Activated T-cell treated with anti-CD3 and anti-CD28 coated beads, Interleukin-2, amount 50 U/mL, for 48 hours (primary cell): ENCODE data around the gene OPCML.

Experiments
- DNase-seq, 2 experiments: peaks; one replicate each; pipeline ENCODE4 v3.0.0-alpha.2; 2020

OPCML gene

DNA sequence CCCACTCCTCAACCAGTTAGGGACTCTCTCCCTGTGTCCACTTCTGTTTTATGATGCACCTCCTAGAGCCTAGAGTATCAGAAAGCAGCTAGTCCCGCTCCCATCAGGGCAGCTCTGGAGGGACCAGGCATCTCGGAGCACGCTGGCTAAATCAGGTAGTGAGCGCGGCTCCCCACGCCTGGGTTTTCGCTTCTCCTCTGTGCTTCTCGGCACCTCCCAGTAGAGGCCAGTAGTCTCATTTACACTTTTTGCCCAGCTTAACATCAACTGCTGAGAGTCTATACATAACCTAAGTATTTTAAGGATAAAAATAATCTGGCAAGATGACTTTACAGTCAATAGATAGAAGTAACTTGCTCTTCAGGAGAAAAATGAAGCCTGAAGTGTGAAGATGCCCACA, 473.8 kb downstream of the OPCML start:
- DNase-seq = no peak

DNA sequence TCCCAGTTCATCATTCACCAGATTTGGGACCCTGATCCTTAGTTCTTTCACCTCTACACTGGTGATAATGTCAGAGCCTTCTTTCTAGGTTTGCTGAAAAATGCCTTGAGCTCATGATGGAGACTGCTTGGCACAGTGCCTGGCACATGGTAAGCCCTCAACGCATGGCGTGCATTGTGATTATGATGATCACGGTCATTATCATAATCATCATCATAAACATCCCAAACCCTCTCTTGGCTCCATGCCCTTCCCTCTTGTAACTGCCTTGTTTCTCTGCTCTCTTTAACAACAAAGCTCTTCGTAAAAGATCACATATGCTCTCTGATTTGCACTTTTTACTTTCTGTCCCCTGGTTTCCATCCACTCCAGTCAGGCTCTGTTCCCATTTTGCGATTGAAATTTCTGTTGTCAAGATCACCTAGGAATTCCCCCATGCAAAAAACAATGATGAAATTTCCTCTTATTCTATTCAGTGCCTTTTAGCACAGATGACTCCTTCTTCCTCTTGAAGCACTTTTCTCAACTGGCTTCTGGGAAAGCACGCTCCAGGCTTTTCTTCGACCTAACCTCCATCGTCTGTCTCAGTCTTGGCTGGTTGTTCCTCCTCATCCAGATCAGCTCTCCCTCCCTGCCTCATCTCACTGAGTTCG, 479.1 kb downstream of the OPCML start:
- DNase-seq = no peak

DNA sequence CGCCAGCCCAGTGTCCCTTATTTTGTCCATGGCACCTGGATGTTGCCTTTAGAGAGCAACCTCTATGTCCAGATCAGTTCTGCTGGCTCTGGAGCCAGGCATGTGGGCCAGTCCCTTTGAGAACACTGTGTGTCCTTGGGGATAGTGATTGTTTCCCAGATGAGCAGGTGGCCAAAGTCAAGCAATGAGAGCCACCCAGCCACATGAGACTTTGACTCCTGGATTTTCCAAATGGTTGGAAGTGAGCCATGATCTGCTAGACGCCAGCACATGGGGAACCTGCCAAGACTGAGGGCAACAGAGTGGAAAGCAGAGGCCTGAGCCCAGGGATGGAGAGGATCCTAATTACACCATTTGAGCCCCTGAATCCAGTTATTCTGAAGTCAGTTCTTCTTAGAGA, 479.8 kb downstream of the OPCML start:
- no peak for DNase-seq

DNA sequence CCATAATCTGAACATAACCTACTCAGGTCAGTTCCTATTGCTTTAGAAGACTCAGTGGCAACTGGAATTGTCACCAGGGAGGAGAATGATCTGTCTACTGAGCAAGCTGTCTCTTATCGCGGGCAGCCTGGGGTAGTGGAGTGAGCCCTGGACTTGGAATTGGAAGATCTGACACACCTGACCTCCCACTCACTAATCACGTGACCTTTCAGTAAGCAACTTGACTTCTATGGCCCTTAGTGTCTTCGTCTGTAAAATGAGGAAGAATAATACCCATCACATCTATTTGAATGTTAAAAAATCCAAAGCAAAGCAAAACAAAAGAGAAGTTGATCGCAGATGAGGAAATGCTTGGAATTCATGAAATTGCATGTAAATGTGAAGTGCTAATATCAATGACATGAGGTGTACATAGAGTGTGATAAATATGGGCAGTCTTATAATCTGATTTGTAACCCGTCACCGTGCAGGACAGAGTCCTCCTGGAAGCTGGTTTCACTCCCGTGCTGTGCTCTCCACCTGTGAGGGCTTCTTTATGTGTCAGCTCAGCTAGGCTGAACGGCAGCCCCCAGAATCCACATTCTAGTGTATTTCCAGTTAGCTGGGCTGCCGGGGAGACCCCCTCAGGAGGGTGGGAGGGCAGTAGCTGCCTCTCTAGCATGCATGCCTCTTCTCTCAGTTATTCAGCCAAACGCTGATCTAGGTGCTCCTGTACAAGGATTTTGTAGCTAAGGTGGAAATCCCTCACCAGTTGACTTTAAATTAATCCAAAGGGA, 482.9 kb downstream of the OPCML start:
- no peak for DNase-seq

DNA sequence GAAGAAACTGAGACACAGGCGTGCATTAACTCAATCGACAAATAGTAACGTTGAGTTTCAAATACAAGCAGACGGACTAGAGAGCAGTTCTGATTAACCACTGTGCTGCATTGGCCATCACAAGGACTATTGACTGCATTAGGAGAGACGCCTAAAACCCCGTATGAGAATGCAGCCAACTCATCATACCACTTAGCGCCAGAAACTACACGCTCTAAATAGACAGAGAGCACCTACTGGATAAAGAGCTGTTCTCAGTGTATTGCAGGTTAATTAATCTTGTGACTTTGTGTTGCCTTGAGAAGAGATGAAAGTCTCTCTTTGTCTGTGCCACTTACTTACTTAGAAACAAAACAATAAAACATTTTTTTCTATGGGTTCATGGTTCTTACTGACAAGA, 484.0 kb downstream of the OPCML start:
- DNase-seq = no peak

DNA sequence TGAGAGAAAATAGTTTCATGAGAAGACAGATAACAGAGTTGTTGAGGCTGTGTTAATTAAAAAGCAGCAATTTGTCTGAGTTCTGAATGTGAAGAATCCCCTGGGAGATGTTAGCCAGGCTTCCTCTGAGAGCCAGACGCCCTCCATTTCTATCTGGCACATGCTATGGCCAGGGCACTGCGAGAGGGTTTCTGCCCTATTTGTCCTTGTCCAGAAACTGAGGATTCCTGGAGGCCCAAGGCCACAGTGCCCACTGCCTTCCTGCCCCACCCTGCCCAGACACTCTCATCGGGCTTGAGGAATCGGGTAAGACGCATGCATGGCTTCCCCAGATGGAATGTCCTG, 484.6 kb downstream of the OPCML start:
- DNase-seq = no peak

DNA sequence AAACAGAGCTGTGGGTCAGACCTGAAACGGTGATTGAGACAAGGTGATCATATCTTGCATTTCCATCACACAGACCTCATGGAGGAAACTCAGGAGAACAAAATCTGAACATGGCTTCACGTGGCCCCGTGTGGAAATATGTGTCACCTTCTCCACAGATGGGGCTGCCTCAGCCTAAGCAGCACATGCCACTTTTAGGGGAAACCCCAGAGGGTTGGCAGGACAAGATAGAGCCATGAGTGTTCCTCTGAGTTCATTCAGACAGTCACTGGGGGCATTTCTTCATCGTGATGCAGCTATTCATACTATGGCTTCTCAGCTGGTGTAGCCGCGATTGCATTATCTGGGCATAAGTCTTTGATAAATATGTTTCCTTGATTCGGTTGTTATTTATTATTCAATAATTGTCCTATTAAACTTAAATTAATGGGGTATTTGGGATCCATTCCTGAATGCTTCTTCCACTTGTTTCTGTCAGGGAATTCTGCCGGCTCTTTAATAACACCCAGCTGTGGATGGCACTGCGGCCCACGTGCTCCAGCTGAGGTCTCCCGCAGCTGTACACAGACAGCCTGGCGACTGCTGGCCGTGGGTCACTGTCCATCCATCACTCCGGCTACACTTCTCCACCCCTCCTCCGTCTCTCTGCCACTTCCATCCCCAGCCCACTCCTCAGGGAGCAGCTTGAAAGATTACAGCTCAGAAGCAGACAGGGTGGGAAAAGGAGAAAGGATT, 485.1 kb downstream of the OPCML start:
- DNase-seq = no peak

DNA sequence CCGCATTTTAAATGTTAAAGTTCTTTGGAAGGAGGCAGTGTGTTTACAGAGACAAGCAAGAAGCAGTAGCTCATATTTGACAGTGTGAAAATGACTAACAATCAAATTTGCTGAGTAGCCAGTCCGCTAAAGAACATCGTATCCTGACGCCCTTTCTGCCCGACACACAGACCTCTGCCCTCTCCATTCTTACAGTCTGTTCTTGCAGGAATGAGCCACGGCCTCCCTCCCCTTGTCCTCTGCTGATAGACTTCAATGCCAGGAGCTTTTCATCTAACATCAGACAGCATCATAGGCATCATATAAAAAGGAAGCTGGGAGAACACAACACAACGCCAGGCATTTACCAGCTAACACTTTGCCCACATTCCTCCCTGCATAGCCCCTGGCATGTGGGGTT, 486.0 kb downstream of the OPCML start:
- DNase-seq = no peak

DNA sequence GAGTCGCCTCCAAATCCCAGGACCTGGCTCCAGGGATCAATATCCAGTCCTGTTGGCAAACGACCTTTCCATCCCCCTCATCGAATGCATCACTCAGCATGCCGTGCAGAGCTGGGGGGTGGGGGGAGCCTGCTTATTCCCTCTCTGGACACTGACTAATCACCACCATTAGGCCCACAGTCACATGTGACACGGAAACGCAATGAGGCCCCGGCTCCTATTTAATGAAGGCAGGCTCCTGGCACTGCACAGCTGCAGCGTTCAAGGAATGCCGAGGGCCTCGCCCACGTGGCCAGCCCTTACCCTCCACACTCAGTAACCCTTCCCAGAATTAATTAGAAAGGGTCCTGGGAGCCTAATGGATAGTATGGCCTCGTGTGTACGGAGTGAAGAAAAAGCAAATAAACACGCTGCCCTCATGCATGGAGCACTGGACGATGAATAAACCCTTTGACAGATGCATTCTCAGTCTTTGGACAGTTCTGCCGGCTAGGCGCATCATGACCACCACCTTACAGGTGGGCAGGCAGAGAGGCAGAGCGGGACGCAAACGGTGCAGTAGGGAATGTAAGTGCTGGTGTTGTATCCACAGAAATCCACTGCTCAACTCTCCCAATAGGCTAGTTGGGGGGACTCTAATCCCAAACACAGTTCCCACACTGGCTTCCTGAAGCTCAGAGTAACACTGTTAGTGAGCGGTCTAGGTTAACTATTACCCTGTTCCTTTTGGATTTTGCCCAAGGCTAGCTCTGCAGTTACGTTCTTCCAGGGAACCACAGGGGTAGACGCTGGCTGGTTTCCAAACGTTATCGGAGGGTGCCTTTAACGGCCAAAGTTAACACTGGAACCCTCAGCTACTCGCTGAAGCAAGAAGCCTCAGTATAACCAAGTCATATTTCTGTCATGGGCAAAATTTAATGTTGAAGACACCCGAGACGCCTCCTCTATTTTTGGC, 490.1 kb downstream of the OPCML start:
- DNase-seq = no peak

DNA sequence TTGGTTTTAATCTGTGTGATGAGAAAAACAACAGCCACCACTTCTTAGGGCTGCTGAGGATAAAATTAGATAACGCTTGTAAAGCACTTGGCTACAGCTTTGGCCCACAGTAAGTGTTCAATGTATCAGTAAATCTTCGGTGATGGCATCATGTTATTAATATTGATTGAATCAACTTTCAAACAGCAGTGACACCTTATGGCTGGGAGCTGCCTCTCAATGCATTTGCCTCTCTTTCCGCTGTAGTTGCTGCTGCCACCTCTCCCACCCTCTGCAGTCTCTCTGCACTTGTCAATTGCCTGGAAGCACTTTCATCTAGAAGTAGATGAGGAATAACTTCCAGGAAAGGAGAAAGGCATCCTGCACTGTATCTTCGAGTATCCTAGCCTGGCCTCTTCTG, 491.1 kb downstream of the OPCML start:
- no peak for DNase-seq

DNA sequence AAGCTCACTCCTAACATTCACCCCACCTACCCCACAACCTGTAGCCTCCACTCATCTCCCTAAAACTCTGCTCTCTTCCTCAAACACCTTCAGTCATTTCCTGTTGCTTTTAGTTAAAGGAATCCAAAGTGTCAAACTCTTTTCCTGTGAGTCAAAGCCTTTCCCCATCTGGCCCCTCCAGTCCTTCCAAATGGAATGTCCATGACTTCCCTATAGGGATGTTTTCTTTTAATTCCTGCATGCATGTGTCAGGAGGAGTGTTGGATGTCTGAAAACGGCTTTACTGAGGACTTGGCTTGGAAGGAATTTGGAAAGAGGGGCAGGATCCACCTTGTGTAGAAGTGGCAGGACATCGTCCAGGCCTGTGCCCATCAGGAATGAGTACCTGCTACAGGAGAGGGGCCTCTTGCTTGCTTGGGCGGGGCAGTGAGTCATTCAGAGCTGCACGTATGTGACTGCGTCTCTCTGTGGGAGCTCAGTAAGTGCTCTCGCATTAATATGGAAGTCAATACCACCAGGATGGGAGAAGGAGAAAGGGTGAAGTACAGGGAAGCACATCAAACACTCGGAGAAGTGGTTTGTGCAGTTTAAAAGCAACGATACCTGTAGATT, 491.9 kb downstream of the OPCML start:
- DNase-seq = no peak

DNA sequence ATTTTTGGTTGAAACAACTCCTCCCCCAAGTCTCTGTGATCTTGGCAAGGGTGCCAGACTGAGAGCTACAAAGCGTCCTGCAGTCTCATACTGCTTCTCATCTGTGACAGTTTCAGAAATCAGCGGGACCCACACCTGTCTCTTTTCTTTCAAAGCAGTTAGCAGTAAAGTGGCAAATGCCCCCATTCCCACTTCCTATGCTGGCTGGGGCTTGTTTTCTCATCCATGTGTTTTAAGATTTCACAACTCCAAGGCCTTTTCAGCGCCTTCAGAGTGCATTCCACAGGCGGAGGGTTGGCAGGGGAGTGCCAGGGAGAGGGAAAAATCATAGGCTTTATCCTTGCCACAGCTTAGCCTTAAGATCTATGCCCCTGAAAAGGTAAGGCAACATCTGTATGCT, 493.5 kb downstream of the OPCML start:
- DNase-seq = no peak

DNA sequence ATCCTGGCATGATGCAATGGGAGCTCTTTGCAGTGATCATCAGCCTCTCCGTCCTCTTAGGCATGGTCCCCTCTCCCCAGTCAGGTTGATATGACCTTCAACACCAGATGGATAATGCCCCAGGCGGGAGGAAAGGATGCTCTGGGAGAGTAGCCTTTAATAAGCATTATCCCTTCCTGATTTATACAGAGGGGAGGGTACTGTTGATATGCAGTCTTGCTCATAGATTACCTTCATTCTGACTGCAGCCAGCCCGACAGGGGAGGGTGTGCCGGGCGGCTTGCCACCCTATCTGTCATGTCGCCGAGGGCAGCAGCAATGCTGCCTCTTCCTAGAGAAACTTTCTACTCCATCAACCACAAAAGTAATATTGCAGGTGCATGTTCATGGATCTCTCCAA, 497.4 kb downstream of the OPCML start:
- DNase-seq = no peak

DNA sequence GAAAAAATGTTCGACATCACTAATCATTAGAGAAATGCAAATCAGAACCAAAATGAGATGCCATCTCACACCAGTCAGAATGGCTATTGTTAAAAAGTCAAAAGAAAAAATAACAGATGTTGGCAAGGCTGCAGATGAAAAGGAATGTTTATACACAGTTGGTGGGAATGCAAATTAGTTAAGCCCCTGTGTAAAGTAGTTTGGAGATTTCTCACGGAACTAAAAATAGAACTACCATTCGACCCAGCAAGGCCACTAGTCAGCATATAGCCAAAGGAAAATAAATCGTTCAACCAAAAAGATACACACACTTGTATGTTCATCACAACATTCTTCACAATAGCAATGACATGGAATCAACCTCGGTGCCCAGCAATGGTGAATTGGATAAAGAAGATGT, 503.2 kb downstream of the OPCML start:
- no peak for DNase-seq

DNA sequence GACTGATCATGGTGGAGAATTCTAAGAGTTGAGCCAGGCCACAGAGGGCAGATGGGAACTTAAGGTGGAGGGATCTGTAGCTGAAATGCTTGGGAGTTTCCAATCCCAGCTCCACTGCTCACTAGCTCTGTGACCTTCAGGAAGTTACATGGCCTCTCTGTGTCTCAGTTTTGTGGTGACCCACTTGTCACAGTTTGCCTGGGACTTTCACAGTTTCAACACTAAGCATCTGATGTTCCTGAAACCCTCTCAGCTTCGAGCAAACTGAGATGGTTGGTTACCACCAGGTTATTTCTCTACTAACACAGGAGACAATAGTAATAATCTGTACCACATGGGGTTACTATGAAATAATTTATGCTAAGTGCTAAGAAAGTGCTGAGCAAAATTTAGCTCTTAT, 505.3 kb downstream of the OPCML start:
- DNase-seq = no peak

DNA sequence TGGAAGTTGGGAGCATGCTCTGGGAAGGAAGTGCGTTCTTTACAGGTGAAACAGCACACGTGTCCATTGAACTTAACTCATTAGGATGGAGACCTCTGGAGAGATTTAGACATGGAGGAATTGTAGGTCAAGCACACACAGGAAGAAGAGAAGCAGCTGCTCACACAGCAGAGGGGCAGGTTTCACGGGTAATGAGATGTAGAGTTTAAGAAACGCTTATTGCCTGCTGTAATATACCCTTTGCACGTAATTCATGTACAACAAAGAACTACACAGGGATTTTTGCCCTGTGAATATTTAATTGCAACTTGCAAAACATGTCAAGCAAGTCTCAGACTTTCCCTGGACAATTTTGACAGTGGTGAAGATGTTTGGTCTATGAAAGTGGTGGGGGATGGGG, 508.0 kb downstream of the OPCML start:
- DNase-seq = no peak

DNA sequence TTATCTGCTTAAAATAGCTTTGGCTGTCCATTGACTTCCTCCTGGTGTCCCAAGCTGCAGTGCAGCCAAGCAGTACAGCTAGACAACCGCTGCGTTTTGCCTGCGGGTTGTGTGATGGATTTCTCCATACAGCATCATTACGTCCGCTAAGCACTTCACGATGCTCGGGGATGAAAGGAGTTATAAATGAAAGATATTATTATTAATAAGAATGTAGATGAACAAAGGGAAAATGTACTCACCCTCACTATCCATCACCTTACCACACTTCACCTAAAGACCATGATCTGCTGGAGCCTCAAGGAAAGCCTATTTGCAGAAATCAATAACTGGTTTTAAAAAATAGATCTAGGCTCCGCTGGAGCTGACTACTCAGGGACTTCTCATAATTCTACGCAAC, 509.1 kb downstream of the OPCML start:
- DNase-seq = no peak

DNA sequence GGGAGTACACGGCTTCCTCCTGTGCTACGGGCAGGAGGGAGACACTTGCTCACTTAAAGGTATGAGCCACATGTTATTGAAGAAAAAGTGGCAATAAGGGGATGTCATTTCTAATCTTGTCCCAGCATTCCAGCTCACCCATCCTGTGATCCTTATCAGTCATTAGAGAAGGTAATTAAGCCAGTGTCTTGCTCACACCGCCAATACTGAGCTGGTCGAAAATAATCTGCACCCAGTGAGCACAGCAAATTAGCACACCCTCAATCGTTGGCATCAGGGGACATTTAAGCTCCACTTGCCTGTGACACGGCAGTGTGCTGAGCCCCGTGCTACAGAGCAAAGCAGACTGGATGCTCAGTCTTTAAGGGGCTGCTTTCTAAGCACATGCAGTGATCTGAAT, 510.7 kb downstream of the OPCML start:
- no peak for DNase-seq

DNA sequence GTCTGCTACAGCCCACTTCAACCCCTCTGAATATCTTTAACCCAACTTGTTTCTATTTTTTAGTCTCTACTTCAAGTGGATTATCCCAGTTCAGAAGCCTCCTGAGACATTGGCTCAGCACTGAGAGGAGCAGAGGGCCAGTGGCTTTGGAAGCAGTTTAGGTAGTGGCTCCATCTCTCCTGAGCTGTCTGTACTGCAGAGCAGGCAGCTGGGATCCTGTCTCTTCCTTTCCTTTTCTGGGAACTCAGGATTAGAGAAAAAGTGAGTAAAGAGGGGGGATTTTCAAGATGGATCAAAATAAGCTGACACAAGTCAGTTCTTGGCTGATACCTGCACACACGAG, 512.0 kb downstream of the OPCML start:
- DNase-seq = no peak

DNA sequence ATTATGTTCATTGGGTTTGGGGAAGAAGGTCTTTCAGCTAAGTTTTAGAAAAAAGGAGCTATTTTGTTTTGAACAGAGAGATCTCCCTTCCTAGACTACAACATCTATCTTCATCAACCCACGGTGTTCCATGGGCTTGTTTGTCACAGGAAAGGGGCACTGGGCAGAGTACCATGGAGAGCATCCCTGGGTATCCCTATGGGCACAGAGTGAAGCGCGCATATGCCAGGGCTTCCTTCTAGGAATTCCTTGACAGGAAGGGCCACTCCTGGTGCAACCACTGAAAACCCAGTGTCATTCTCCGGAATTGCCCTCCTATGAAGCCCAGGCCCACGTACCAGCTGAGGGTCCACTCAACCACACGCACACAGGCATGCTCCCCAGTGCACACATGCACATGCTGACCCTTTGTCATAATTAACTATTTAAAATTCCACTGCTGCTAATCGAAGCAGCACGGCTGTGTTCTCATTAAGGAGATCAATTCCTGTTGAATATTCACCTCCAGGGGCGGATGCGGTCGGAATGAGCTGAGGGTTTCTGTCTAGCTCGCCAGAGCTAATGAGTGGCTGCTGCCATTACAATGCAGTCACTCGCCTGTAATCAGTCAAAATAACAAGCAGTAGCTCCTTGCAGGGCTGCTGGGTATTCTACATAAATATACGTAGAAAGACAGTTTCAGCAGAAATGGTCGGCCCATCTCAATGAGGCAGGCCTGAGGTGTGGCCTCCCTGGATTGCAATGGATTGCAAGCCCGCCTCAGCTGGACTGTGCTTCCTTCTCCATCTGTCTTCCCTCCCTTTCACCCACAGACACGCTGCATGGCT, 512.5 kb downstream of the OPCML start:
- no peak for DNase-seq

DNA sequence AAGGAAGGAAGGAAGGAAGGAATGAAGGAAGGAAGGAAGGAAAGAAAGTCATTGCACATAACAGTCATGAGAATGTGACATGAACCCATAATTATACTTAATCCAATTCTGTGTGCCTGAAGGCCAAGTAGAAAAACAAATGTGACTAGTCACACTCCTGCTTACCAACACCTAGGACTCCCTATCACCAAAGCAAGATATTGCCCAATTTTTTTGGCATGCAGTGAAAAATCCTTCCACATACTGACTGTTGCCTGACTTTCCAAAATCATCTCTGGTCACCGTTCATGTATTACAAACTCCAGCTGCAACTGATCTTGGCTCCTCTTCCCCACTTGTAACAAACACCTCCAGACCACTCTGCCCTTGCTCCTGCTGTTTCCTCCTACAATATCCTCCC, 516.8 kb downstream of the OPCML start:
- no peak for DNase-seq

DNA sequence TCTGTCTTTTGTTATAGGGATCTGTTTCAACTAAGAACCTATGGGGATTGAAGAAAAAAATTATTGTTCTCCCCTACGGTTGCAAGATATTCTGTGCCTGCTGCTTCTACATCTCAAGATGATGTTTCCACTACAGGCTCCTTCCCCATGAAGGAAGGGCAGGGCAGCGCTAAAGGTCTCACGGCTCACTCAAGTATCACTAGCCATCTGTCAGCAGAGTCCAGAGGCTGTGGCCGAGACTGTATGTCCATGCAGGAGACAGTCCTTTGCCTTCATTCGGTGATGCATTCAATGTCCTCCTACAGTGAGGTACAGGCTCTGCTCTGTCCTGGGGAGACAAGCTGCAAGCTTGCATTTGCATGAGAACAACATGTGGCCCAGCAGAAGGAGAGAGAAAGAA, 518.0 kb downstream of the OPCML start:
- no peak for DNase-seq
